Measurements from ENCODE around the gene SCG3.

The SCG3 gene

GRCh38 chr15:51697163-51697562 is 15.9 kb downstream of the SCG3 start:
- no peak overlapping the region for H3K4me3 ChIP-seq (ENCODE audit: low read length)
- peaks cover 4% of the 10 kb centered on the region for H3K4me1 ChIP-seq (ENCODE audit: low read length)
- no peak overlapping the region for H2AFZ ChIP-seq (ENCODE audit: low read depth, low read length)
- no peaks in the 10 kb centered on the region for H3K79me2 ChIP-seq (ENCODE audit: low read length)
- H3K27me3 ChIP-seq (ENCODE audit: low read depth, low read length): no peaks in the 10 kb centered on the region
- no peaks in the 10 kb centered on the region for H4K20me1 ChIP-seq (ENCODE audit: insufficient read depth, low read length)
- TF ChIP-seq CTCF (IDR thresholded peaks at IDR 0.05; ENCODE audit: low read depth, low read length): no peak
- H3K4me2 ChIP-seq (ENCODE audit: low read length): no peak overlapping the region
- H3K9me3 ChIP-seq (ENCODE audit: insufficient read depth, low read length): no peaks in the 10 kb centered on the region
- no peak overlapping the region for H3K27ac ChIP-seq (ENCODE audit: low read length)
- H3K36me3 ChIP-seq (replicated peaks; ENCODE audit: low read depth, low read length): no peaks in the 10 kb centered on the region
- no peak overlapping the region for H3K9ac ChIP-seq (ENCODE audit: low read length)

- Histone ChIP-seq H3K4me3 (ENCODE audit: low read length) (no peak overlapping the region), H3K4me2 (ENCODE audit: low read length) (no peak overlapping the region), H3K79me2 (ENCODE audit: low read length) (no peaks in the 10 kb centered on the region), H4K20me1 (ENCODE audit: insufficient read depth, low read length) (no peaks in the 10 kb centered on the region), H3K4me1 (ENCODE audit: low read length) (no peaks in the 10 kb centered on the region), H3K36me3 (replicated peaks; ENCODE audit: low read depth, low read length) (no peaks in the 10 kb centered on the region), H2AFZ (ENCODE audit: low read depth, low read length) (no peak overlapping the region), H3K9me3 (ENCODE audit: insufficient read depth, low read length) (no peaks in the 10 kb centered on the region), H3K9ac (ENCODE audit: low read length) (no peak overlapping the region), H3K27me3 (ENCODE audit: low read depth, low read length) (no peaks in the 10 kb centered on the region), H3K27ac (ENCODE audit: low read length) (no peak overlapping the region)
- TF ChIP-seq CTCF (IDR thresholded peaks at IDR 0.05; ENCODE audit: low read depth, low read length) (no peak), EZH2phosphoT487 (IDR thresholded peaks at IDR 0.05; ENCODE audit: low read depth) (no peak)
Measured at GRCh38 chr15:51699373-51699772, 18.1 kb downstream of the SCG3 start.

- Histone ChIP-seq H3K36me3 (replicated peaks; ENCODE audit: low read depth, low read length) (no peaks in the 10 kb centered on the region), H4K20me1 (ENCODE audit: insufficient read depth, low read length) (no peaks in the 10 kb centered on the region), H3K27ac (ENCODE audit: low read length) (no peak overlapping the region), H3K27me3 (ENCODE audit: low read depth, low read length) (no peaks in the 10 kb centered on the region), H3K9ac (ENCODE audit: low read length) (no peak overlapping the region), H3K4me1 (ENCODE audit: low read length) (no peaks in the 10 kb centered on the region), H3K4me3 (ENCODE audit: low read length) (no peak overlapping the region), H2AFZ (ENCODE audit: low read depth, low read length) (no peak overlapping the region), H3K9me3 (ENCODE audit: insufficient read depth, low read length) (no peaks in the 10 kb centered on the region), H3K79me2 (ENCODE audit: low read length) (no peaks in the 10 kb centered on the region), H3K4me2 (ENCODE audit: low read length) (no peak overlapping the region)
- TF ChIP-seq EZH2phosphoT487 (IDR thresholded peaks at IDR 0.05; ENCODE audit: low read depth): no peak
- TF ChIP-seq CTCF (IDR thresholded peaks at IDR 0.05; ENCODE audit: low read depth, low read length): no peak
Measured at GRCh38 chr15:51702710-51703109, 21.4 kb downstream of the SCG3 start.

- H3K9ac ChIP-seq (ENCODE audit: low read length): no peak overlapping the region
- no peak overlapping the region for H3K4me2 ChIP-seq (ENCODE audit: low read length)
- H2AFZ ChIP-seq (ENCODE audit: low read depth, low read length): no peak overlapping the region
- no peaks in the 10 kb centered on the region for H3K9me3 ChIP-seq (ENCODE audit: insufficient read depth, low read length)
- TF ChIP-seq EZH2phosphoT487 (IDR thresholded peaks at IDR 0.05; ENCODE audit: low read depth) (no peak), CTCF (IDR thresholded peaks at IDR 0.05; ENCODE audit: low read depth, low read length) (no peak)
- no peak overlapping the region for H3K4me3 ChIP-seq (ENCODE audit: low read length)
- H3K4me1 ChIP-seq (ENCODE audit: low read length): no peaks in the 10 kb centered on the region
- no peaks in the 10 kb centered on the region for H3K79me2 ChIP-seq (ENCODE audit: low read length)
- no peaks in the 10 kb centered on the region for H3K36me3 ChIP-seq (replicated peaks; ENCODE audit: low read depth, low read length)
- H3K27ac ChIP-seq (ENCODE audit: low read length): no peak overlapping the region
- no peaks in the 10 kb centered on the region for H3K27me3 ChIP-seq (ENCODE audit: low read depth, low read length)
- H4K20me1 ChIP-seq (ENCODE audit: insufficient read depth, low read length): no peaks in the 10 kb centered on the region
Measured at GRCh38 chr15:51706291-51706690, 25.0 kb downstream of the SCG3 start.

Measured in OCI-LY3 (cell line).